ENCODE results near the gene NAA25. TPM values are rescaled to one million over a fixed set of nuclear protein-coding genes. Genes with fewer than 3 reads are reported as not detected.

The NAA25 gene
- total and polyA plus RNA-seq, 2 donors (not counting 3 experiments of a cell fraction or from before 2014, with no cell fraction given), result 5.3 to 25.5 TPM

GRCh38 chr12:112153181-112153892 lies 44.8 kb upstream of the NAA25 start:
- Histone ChIP-seq H3K4me3 (replicated peaks in 1 of 3; ENCODE audit: insufficient read depth in 1 of 3, low read depth in 1 of 3, low read length in 3 of 3) (no peak overlapping the region), H3K4me1 (ENCODE audit: control insufficient read depth, extremely low read depth, insufficient read depth, low read length) (no peaks in the 10 kb centered on the region), H3K9ac (replicated peaks; ENCODE audit: extremely low read depth, insufficient read depth, low read length) (no peak overlapping the region), H3K4me2 (ENCODE audit: insufficient read depth, low read length) (no peak overlapping the region), H4K20me1 (replicated peaks; ENCODE audit: control insufficient read depth, extremely low read depth, insufficient read depth, low read length) (no peaks in the 10 kb centered on the region), H3K9me1 (replicated peaks; ENCODE audit: control insufficient read depth, extremely low read depth, insufficient read depth, low read length) (no peaks in the 10 kb centered on the region), H3K9me3 (replicated peaks; ENCODE audit: control insufficient read depth, insufficient read depth, low read length) (no peaks in the 10 kb centered on the region), H3K27me3 (ENCODE audit: control insufficient read depth in 2 of 2, insufficient read depth in 2 of 2, low read length in 2 of 2) (no peaks in the 10 kb centered on the region), H3K36me3 (ENCODE audit: control insufficient read depth in 2 of 2, extremely low read depth in 1 of 2, insufficient read depth in 2 of 2, low read length in 2 of 2) (peaks cover 14 to 18% of the 10 kb centered on the region in 2 experiments), H3K27ac (ENCODE audit: insufficient read depth, low read depth, low read length) (no peak overlapping the region), H2AFZ (ENCODE audit: low read depth, low read length) (no peak overlapping the region), H3K79me2 (ENCODE audit: control insufficient read depth, insufficient read depth, low read length) (no peaks in the 10 kb centered on the region)
- DNase-seq (ENCODE audit: low read depth, low spot score), result no peak
- TF ChIP-seq CTCF (IDR thresholded peaks at IDR 0.05; ENCODE audit: extremely low read depth in 1 of 2, insufficient read depth in 1 of 2, low read depth in 1 of 2, low read length in 2 of 2), result no peak
- TF ChIP-seq FOS (IDR thresholded peaks at IDR 0.05; ENCODE audit: borderline replicate concordance, insufficient read depth, low read length), result no peak
- no peak for TF ChIP-seq GATA2 (IDR thresholded peaks at IDR 0.05; ENCODE audit: insufficient read depth, insufficient read length, low read depth, low read length)
- no peak for TF ChIP-seq EZH2 (IDR thresholded peaks at IDR 0.05; ENCODE audit: borderline replicate concordance, low read depth, low read length, severe bottlenecking)
- TF ChIP-seq POLR2AphosphoS5 (IDR thresholded peaks at IDR 0.05; ENCODE audit: insufficient read depth, low read depth, low read length), result no peak
- TF ChIP-seq JUN (IDR thresholded peaks at IDR 0.05; ENCODE audit: borderline replicate concordance, insufficient read depth, insufficient read length, low read depth), result no peak
- BruUV-seq (replicated peaks), result no TSS peak
- intact Hi-C loops (cut with micrococcal nuclease) (no loop called here), dilution Hi-C loops (cut with MboI; ENCODE audit: extremely low pct_ligation_motif_present, low sequenced_read_pairs) (no loop called here)
- FAIRE-seq, result no peak
- POLR2A ChIA-PET, result no interaction called here
- CTCF ChIA-PET, result interaction anchor here (1.1 kb wide), 2 partner anchors 208 to 258 kb away, joined by 3 read pairs; no protein-coding TSS in a partner anchor

Data from endothelial cell of umbilical vein (primary cell).